ENCODE results near the gene ARHGAP23. TPM values are rescaled to one million over a fixed set of nuclear protein-coding genes. Genes with fewer than 3 reads are reported as not detected.

The ARHGAP23 gene
- total and polyA plus RNA-seq, 8 donors: 27.7 to 51.0 (median 39.7) TPM

DNA sequence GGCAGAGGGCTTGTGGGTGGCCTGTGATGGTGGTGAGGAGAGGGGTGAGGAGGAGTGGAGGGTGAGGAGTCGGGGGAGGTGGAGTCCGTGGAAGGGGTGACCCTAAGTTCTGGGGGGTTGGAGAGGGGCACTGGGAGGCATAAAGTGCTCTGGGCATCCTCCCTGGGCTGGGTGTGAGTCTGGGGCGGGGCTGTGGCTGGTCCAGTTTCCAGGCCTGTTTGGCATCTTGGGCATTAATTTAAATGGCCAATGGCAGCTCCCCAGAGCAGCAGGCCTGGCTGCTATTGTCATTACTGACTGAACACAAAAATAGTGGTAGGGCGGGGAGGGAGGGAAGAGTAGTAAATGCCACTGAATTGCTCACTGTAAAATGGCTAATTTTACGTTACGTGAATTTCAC lies 7.7 kb upstream of the ARHGAP23 start:
- Histone ChIP-seq H3K27me3 (peaks cover 12 to 76% of the 10 kb centered on the region in 2 donors), H3K27ac (no peak overlapping the region), H3K9me3 (no peaks in the 10 kb centered on the region), H3K36me3 (no peaks in the 10 kb centered on the region), H3K4me3 (no peak overlapping the region), H3K4me1 (peaks cover 0 to 16% of the 10 kb centered on the region in 2 donors)
- ATAC-seq (no peak), DNase-seq (no peak)
- TF ChIP-seq, protein P1, sequence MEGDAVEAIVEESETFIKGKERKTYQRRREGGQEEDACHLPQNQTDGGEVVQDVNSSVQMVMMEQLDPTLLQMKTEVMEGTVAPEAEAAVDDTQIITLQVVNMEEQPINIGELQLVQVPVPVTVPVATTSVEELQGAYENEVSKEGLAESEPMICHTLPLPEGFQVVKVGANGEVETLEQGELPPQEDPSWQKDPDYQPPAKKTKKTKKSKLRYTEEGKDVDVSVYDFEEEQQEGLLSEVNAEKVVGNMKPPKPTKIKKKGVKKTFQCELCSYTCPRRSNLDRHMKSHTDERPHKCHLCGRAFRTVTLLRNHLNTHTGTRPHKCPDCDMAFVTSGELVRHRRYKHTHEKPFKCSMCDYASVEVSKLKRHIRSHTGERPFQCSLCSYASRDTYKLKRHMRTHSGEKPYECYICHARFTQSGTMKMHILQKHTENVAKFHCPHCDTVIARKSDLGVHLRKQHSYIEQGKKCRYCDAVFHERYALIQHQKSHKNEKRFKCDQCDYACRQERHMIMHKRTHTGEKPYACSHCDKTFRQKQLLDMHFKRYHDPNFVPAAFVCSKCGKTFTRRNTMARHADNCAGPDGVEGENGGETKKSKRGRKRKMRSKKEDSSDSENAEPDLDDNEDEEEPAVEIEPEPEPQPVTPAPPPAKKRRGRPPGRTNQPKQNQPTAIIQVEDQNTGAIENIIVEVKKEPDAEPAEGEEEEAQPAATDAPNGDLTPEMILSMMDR (IDR thresholded peaks at IDR 0.05): no peak
- intact Hi-C loops (cut with DNase I): no loop called here

DNA sequence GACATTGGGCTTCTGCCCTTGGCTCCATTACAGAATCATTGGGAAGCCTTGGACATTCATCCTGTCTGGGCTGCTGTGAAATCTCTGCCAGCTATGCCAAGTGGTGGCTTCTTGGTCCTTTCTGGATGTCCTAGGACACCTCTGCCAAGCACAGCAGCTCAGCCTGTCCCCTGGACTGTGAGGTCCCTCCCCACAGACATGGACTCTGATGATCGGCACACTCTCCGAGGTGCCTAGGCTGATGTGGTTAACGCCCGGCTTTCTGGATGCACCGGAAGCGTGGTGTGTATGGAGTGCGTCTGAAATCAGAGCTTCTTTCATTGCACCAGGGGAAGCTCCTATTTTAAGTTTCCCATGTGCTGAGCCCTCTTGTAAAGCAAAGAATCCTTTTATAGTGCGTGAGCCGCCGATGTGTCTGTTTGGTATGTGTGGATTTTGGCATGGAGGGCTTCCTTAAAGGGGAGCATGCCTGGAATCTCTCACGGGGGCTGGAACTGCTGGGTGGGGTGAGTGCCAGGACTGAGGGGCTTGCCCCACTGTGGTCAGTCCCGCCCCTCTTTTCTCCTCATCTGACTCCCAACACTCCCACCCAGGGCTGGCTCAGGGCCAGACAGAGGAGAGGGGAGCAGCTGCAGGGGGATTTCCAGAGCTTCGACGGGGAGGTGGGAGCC lies 7.0 kb upstream of the ARHGAP23 start:
- intact Hi-C loops (cut with DNase I): no loop called here
- peak in 1 of 4 donors; percentile 67 for DNase-seq
- Histone ChIP-seq H3K4me1 (peaks cover 0 to 17% of the 10 kb centered on the region in 2 donors), H3K36me3 (no peaks in the 10 kb centered on the region), H3K4me3 (no peak overlapping the region), H3K27me3 (peaks cover 12 to 70% of the 10 kb centered on the region in 2 donors), H3K27ac (no peak overlapping the region), H3K9me3 (no peaks in the 10 kb centered on the region)
- ATAC-seq: no peak
- TF ChIP-seq, protein P1 (IDR thresholded peaks at IDR 0.05): no peak

- ATAC-seq (no peak), DNase-seq (no peak)
- no peak overlapping the region for H3K27ac ChIP-seq
- H3K9me3 ChIP-seq: no peaks in the 10 kb centered on the region
- H3K4me3 ChIP-seq: no peak overlapping the region
- H3K4me1 ChIP-seq: peaks cover 0 to 26% of the 10 kb centered on the region in 2 donors
- H3K27me3 ChIP-seq: peaks cover 12 to 63% of the 10 kb centered on the region in 2 donors
- H3K36me3 ChIP-seq: no peaks in the 10 kb centered on the region
- TF ChIP-seq, protein P1 (IDR thresholded peaks at IDR 0.05): no peak
- intact Hi-C loops (cut with DNase I): no loop called here
Observed at GRCh38 chr17:38421871-38422827, 6.1 kb upstream of the ARHGAP23 start.

DNA sequence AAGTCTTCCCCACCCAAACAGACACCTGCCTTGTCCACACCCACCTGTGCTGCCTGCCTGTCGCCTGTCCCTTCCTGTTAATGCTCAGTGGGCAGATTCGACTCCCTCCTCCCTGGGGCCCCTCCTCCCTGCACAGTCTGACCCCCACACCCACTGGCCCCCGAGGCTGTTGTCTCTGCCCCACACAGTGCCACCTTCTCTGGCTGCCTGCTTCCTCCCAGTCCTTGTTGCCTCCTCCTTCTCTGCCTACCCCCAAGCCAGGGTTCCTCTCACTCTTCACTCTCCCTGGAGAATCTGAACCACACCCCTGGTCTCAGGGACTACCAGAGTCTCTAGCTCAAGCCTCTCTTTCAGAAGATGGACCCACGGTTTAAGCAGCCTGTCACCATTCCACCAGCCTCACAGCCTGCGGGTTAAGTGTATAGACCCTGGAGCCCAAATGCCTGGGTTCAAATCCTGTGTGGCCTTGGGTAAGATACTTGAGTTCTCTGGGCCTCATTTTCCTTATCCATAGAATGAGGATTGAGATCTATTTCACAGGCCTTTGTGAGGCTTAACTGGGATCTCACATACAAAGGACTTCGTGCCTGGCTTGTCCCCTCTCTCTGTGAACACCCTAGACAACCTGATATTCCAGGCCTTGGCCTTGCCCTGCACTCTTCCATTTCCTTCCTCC lies 3.8 kb upstream of the ARHGAP23 start:
- peak overlapping the region; percentile 26 to 60 for H3K27ac ChIP-seq
- ATAC-seq (no peak), DNase-seq (no peak)
- peaks cover 0 to 42% of the 10 kb centered on the region in 2 donors for H3K4me1 ChIP-seq
- peaks cover 0 to 40% of the 10 kb centered on the region in 2 donors for H3K27me3 ChIP-seq
- intact Hi-C loops (cut with DNase I): no loop called here
- H3K36me3 ChIP-seq: no peaks in the 10 kb centered on the region
- TF ChIP-seq, protein P1 (IDR thresholded peaks at IDR 0.05): no peak
- no peaks in the 10 kb centered on the region for H3K9me3 ChIP-seq
- H3K4me3 ChIP-seq: no peak overlapping the region
